ENCODE results near the gene UBE2QL1. TPM values are rescaled to one million over a fixed set of nuclear protein-coding genes. Genes with fewer than 3 reads are reported as not detected.
A peak's percentile ranks its signal among the peaks of the same experiment; 100 is the strongest.

UBE2QL1 gene
- total RNA-seq, 6 donors from 2014 or later = 0.09 to 0.10 TPM; not detected in 4

- Histone ChIP-seq H3K9me3 (no peaks in the 10 kb centered on the region), H3K27ac (no peak overlapping the region), H3K36me3 (no peaks in the 10 kb centered on the region), H3K4me1 (no peaks in the 10 kb centered on the region), H3K27me3 (no peaks in the 10 kb centered on the region), H3K4me3 (no peak overlapping the region)
- TF ChIP-seq POLR2A (IDR thresholded peaks at IDR 0.05) (no peak), EP300 (IDR thresholded peaks at IDR 0.05) (no peak), POLR2AphosphoS5 (IDR thresholded peaks at IDR 0.05) (no peak)
- TF ChIP-seq, protein P1, sequence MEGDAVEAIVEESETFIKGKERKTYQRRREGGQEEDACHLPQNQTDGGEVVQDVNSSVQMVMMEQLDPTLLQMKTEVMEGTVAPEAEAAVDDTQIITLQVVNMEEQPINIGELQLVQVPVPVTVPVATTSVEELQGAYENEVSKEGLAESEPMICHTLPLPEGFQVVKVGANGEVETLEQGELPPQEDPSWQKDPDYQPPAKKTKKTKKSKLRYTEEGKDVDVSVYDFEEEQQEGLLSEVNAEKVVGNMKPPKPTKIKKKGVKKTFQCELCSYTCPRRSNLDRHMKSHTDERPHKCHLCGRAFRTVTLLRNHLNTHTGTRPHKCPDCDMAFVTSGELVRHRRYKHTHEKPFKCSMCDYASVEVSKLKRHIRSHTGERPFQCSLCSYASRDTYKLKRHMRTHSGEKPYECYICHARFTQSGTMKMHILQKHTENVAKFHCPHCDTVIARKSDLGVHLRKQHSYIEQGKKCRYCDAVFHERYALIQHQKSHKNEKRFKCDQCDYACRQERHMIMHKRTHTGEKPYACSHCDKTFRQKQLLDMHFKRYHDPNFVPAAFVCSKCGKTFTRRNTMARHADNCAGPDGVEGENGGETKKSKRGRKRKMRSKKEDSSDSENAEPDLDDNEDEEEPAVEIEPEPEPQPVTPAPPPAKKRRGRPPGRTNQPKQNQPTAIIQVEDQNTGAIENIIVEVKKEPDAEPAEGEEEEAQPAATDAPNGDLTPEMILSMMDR (IDR thresholded peaks at IDR 0.05) = no peak
- ATAC-seq (ENCODE audit: low FRiP score in 2 of 2) (no peak), DNase-seq (no peak)
- WGBS, 2 donors = 34 to 45% methylated on average over 3 of the region's 3 CpGs
Observed at GRCh38 chr5:6487081-6487480, 38.4 kb downstream of the UBE2QL1 start.

DNA sequence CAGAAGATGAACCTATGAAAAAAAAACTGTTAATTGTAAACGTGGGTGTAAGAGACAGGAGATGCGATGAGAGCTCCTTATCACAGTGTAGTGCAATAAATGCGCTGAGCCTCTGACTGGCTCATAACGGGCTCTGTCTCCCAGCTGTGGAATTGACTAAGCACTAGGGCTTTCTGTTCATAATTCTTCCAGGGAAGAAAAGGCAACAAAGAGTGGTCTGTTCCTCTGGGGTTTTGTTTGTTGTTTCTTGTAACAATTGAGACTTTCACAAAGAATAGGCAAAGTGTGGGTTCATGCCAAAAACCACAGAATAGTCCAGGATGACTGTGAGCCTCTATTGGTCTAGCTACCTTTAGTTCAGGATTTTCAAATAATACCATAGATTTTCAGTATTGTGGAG, 39.4 kb downstream of the UBE2QL1 start:
- WGBS, 2 donors = 31 to 40% methylated on average over 4 of the region's 4 CpGs

GRCh38 chr5:6489643-6490185, 41.1 kb downstream of the UBE2QL1 start:
- TF ChIP-seq EP300 (IDR thresholded peaks at IDR 0.05) = no peak
- TF ChIP-seq, protein P1 (IDR thresholded peaks at IDR 0.05) = no peak
- TF ChIP-seq POLR2AphosphoS5 (IDR thresholded peaks at IDR 0.05) = no peak
- no peak for TF ChIP-seq POLR2A (IDR thresholded peaks at IDR 0.05)
- Histone ChIP-seq H3K9me3 (no peaks in the 10 kb centered on the region), H3K27ac (no peak overlapping the region), H3K27me3 (no peaks in the 10 kb centered on the region), H3K36me3 (no peaks in the 10 kb centered on the region), H3K4me3 (no peak overlapping the region), H3K4me1 (no peaks in the 10 kb centered on the region)
- DNase-seq (no peak), ATAC-seq (ENCODE audit: low FRiP score in 2 of 2) (no peak)
- WGBS, 2 donors = 70 to 74% methylated on average over 4 to 10 of the region's 10 CpGs

More for the DNA sequence above, 39.4 kb downstream of the UBE2QL1 start:
- no peaks in the 10 kb centered on the region for H3K9me3 ChIP-seq
- DNase-seq (no peak), ATAC-seq (ENCODE audit: low FRiP score in 2 of 2) (no peak)
- no peaks in the 10 kb centered on the region for H3K4me1 ChIP-seq
- no peak overlapping the region for H3K4me3 ChIP-seq
- TF ChIP-seq POLR2AphosphoS5 (IDR thresholded peaks at IDR 0.05) (no peak), EP300 (IDR thresholded peaks at IDR 0.05) (no peak), POLR2A (IDR thresholded peaks at IDR 0.05) (no peak)
- TF ChIP-seq, protein P1 (IDR thresholded peaks at IDR 0.05) = no peak
- H3K36me3 ChIP-seq = no peaks in the 10 kb centered on the region
- H3K27ac ChIP-seq = no peak overlapping the region
- no peaks in the 10 kb centered on the region for H3K27me3 ChIP-seq

DNA sequence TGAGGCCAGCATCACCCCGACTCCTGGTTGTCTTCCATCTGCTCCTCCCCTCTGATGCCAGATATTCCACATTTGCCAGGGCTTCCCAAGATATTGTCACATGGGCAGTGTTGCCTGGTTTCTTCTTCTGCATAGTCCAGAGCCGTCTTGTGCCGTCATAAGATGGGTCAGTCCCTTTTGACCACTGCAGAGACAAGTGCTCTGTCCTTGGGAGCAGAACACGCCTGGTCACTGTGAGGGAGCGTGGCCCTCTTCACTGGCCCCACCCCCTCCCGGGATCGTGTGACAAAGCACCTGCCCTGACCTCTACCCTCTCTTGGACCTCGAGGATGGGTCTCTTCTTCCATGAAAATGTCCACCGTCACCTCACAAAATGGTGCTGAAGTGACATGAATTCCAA, 41.6 kb downstream of the UBE2QL1 start:
- Histone ChIP-seq H3K4me1 (no peaks in the 10 kb centered on the region), H3K27me3 (no peaks in the 10 kb centered on the region), H3K9me3 (no peaks in the 10 kb centered on the region), H3K36me3 (no peaks in the 10 kb centered on the region), H3K27ac (no peak overlapping the region), H3K4me3 (no peak overlapping the region)
- peak in 1 of 2 donors; percentile 39 for ATAC-seq (ENCODE audit: low FRiP score in 2 of 2)
- no peak for DNase-seq
- 67 to 69% methylated on average over 9 of the region's 9 CpGs for WGBS, 2 donors
- TF ChIP-seq, protein P1 (IDR thresholded peaks at IDR 0.05) = no peak

DNA sequence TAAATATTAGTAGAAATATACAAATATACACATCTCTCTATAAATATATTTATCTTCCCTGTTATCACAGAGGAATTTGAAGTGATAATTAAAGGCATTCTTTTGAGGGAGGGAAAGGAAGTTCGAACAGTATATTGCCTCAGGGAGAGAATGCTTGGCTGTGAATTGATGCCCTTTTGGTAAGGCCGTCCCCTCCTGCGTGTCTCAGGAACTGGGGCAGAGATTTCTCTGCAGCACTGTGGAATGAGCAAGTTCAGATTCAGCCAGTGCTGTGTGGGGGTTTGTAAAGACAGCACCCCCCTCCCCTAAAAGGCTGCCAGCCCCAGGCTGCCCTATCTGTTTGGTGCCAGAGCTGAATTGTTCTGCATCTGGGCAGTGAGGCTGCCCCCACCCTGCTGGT, 42.0 kb downstream of the UBE2QL1 start:
- TF ChIP-seq, protein P1 (IDR thresholded peaks at IDR 0.05) = no peak
- no peak for TF ChIP-seq POLR2A (IDR thresholded peaks at IDR 0.05)
- no peak for TF ChIP-seq EP300 (IDR thresholded peaks at IDR 0.05)
- no peak for TF ChIP-seq POLR2AphosphoS5 (IDR thresholded peaks at IDR 0.05)
- WGBS, 2 donors = 23 to 61% methylated on average over 3 of the region's 3 CpGs
- no peak overlapping the region for H3K4me3 ChIP-seq
- no peak overlapping the region for H3K27ac ChIP-seq
- H3K27me3 ChIP-seq = no peaks in the 10 kb centered on the region
- ATAC-seq (ENCODE audit: low FRiP score in 2 of 2) = no peak
- no peak for DNase-seq
- H3K36me3 ChIP-seq = no peaks in the 10 kb centered on the region
- H3K4me1 ChIP-seq = no peaks in the 10 kb centered on the region
- H3K9me3 ChIP-seq = no peaks in the 10 kb centered on the region
